Measurements from ENCODE around the gene LAMA2. TPM values are rescaled to one million over a fixed set of nuclear protein-coding genes. Genes with fewer than 3 reads are reported as not detected.

Gene LAMA2
- total and polyA plus RNA-seq, 2 experiments from 2014 or later, result 0.91 to 6.4 TPM

DNA sequence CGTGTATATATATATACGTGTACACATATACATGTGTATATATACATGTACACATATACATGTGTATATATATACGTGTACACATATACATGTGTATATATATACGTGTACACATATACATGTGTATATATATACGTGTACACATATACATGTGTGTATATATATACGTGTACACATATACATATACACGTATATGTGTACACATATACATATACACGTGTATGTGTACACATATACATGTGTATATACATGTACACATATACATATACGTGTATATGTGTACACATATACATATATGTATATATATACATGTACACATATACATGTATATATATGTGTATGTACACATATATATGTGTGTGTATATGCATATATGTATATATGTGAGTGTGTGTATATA, 317.2 kb downstream of the LAMA2 start (continued):
- TF ChIP-seq ZNF462 (CRISPR knock-in tag; IDR thresholded peaks at IDR 0.05) (no peak), JUNB (IDR thresholded peaks at IDR 0.05; ENCODE audit: unreplicated experiment) (no peak), NANOG (IDR thresholded peaks at IDR 0.05; ENCODE audit: borderline replicate concordance) (no peak), STAT1 (IDR thresholded peaks at IDR 0.05; ENCODE audit: unreplicated experiment) (no peak), ZNF114 (CRISPR knock-in tag; IDR thresholded peaks at IDR 0.05) (no peak), EZH2 (IDR thresholded peaks at IDR 0.05; ENCODE audit: low read depth, unreplicated experiment) (no peak)

DNA sequence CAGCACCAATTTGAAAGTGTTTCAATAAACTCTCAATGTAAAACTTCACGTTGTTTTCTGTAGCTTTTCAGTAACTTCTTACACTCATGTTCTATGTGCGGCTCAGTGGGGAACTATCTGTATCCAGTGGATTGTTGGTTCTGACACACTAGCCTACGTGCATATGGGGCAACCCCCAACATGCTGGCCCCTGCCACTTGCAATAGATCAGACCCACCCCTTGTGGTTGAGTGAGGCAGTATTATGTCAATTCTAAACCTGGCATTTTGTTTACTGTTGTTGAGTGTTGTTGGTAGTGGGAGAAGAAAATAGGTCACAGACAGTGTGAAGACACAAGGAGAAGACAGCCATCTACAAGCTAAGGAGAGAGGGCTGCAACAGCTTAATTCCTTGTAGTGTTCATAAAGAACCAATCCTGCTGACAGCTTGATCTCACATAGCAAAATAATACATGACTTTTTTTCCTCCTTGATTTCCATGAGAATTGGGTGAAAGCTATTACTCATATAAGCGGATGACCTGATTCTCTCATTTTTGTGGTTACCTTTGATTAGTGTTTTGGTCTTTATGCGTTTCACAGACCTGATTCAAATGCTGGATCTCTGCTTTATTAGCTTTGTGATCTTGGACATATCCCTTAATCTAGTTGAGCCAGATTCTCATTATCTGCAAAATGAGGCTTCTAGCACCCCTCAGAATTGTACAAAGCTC, 320.4 kb downstream of the LAMA2 start:
- Mint-ChIP-seq H3K4me3 (no peak overlapping the region), H3K27ac (no peak overlapping the region; the same call in 1 of the 2 replicates), H3K4me1 (peaks cover 3% of the 10 kb centered on the region; the same call in 2 of the 3 replicates), H3K36me3 (ENCODE audit: low read depth) (no peaks in the 10 kb centered on the region), H3K27me3 (ENCODE audit: insufficient read depth, low read depth, poor library complexity) (peaks cover 3% of the 10 kb centered on the region), H3K9me3 (no peaks in the 10 kb centered on the region)
- DNase-seq (ENCODE audit: low spot score), result no peak
- Histone ChIP-seq H2AFZ (no peak overlapping the region), H3K4me2 (no peak overlapping the region), H3F3A (replicated peaks; ENCODE audit: low read depth) (no peaks in the 10 kb centered on the region), H3K4me3 (no peak overlapping the region), H4K20me1 (replicated peaks; ENCODE audit: insufficient read depth) (no peaks in the 10 kb centered on the region), H3K9me2 (ENCODE audit: insufficient read depth) (no peaks in the 10 kb centered on the region), H3K79me2 (replicated peaks; ENCODE audit: insufficient read depth) (no peaks in the 10 kb centered on the region), H3K27ac (ENCODE audit: low read depth) (no peak overlapping the region), H3K4me1 (ENCODE audit: insufficient read depth) (no peaks in the 10 kb centered on the region), H3K36me3 (ENCODE audit: insufficient read depth) (no peaks in the 10 kb centered on the region), H3K27me3 (ENCODE audit: insufficient read depth) (no peaks in the 10 kb centered on the region)
- ATAC-seq, result no peak
- no peak for TF ChIP-seq STAT1 (IDR thresholded peaks at IDR 0.05; ENCODE audit: unreplicated experiment)
- TF ChIP-seq CTCF (conservative IDR thresholded peaks at IDR 0.05; ENCODE audit: low read depth in 2 of 2), result no peak
- no peak for TF ChIP-seq ETS1 (IDR thresholded peaks at IDR 0.05)
